PC-9 (cell line): Measurements from ENCODE around the gene NFAM1. TPM values are rescaled to one million over a fixed set of nuclear protein-coding genes. Genes with fewer than 3 reads are reported as not detected.

Experiments used
- BruUV-seq: library from RNA; stranded (reverse); fragments of 400-500 nt; replicated peaks from 2 replicates; lab custom pipeline; 2021; lab: Mats Ljungman, UMichigan
- CTCF ChIA-PET: fragments of 300-600 bp; sonication (Branson Sonifier 250); formaldehyde crosslinking; loops from one replicate; lab custom pipeline; 2022; ENCODE audit warnings: antibody characterized with exemption; lab: Charles Lee
- POLR2A ChIA-PET: fragments of 300-600 bp; sonication (Branson Sonifier 250); formaldehyde crosslinking; loops from one replicate; lab custom pipeline; 2022; ENCODE audit warnings: antibody characterized with exemption; ENCODE audit not compliant: unreplicated experiment; lab: Charles Lee
- DNase-seq, 2 experiments: peaks; one replicate each; pipeline versions ENCODE4 v3.0.0 to v3.0.0-alpha.2; 2015 to 2022; ENCODE audit warnings: mixed read lengths in 1 of 2
- H2AFZ ChIP-seq: fragments of 200-600 bp; sonication (generic); 2 replicates; pipeline ENCODE4 v1.8.1; 2017; ENCODE audit warnings: antibody characterized with exemption
- H3F3A ChIP-seq: fragments of 200-600 bp; sonication (generic); 2 replicates; pipeline ENCODE4 v1.8.1; 2017; ENCODE audit warnings: antibody characterized with exemption, mild to moderate bottlenecking, low read depth; ENCODE audit not compliant: insufficient read depth
- H3K27ac ChIP-seq: fragments of 200-600 bp; sonication (generic); 2 replicates; pipeline ENCODE4 v1.6.1; 2016; ENCODE audit warnings: mixed run types
- H3K27me3 ChIP-seq: fragments of 200-600 bp; sonication (generic); 2 replicates; pipeline ENCODE4 v1.6.1; 2016; ENCODE audit warnings: low read depth, mixed run types; ENCODE audit not compliant: insufficient read depth
- H3K36me3 ChIP-seq: fragments of 200-600 bp; sonication (generic); 2 replicates; pipeline ENCODE4 v1.6.1; 2016; ENCODE audit warnings: low read depth, mixed run types
- H3K4me1 ChIP-seq: fragments of 200-600 bp; sonication (generic); replicated peaks from 2 replicates; pipeline ENCODE4 v1.6.1; 2016; ENCODE audit warnings: mixed run types; ENCODE audit not compliant: insufficient read depth
- H3K4me2 ChIP-seq: fragments of 200-600 bp; sonication (generic); 2 replicates; pipeline ENCODE4 v1.6.1; 2017; ENCODE audit warnings: mixed run types
- H3K4me3 ChIP-seq: fragments of 200-600 bp; sonication (generic); 2 replicates; pipeline ENCODE4 v1.6.1; 2016; ENCODE audit warnings: mixed run types
- H3K79me2 ChIP-seq: fragments of 200-600 bp; sonication (generic); 2 replicates; pipeline ENCODE4 v1.6.1; 2017; ENCODE audit warnings: low read depth, mixed run types
- H3K9me2 ChIP-seq: fragments of 200-600 bp; sonication (generic); 2 replicates; pipeline ENCODE4 v1.8.1; 2017; ENCODE audit warnings: mild to moderate bottlenecking; ENCODE audit not compliant: insufficient read depth
- H3K9me3 ChIP-seq: fragments of 200-600 bp; sonication (generic); 2 replicates; pipeline ENCODE4 v1.8.1; 2016; ENCODE audit warnings: low read depth; ENCODE audit not compliant: insufficient read depth
- H4K20me1 ChIP-seq: fragments of 200-600 bp; sonication (generic); 2 replicates; pipeline ENCODE4 v1.8.1; 2017; ENCODE audit not compliant: insufficient read depth
- CTCF ChIP-seq: fragments of 200-600 bp; sonication (generic); conservative IDR thresholded peaks from 2 replicates; pipeline ENCODE4 v1.6.1; 2017; ENCODE audit warnings: mixed run types, antibody characterized with exemption, mild to moderate bottlenecking, moderate library complexity
- EZH2 ChIP-seq: fragments of 200-600 bp; sonication (generic); IDR thresholded peaks from 2 replicates; pipeline ENCODE4 v1.8.0; 2017; ENCODE audit warnings: antibody characterized with exemption, low read depth
- intact Hi-C: fragments of 100-400 bp; cut with micrococcal nuclease; formaldehyde crosslinking; loops from one replicate; pipeline ENCODE4 v1.10.0; 2022; ENCODE audit not compliant: unreplicated experiment
- total RNA-seq: library from RNA; stranded (reverse); gene quantifications from 2 replicates; pipeline ENCODE4 v1.2.3, GENCODE V29; 2021

NFAM1 gene
- total RNA-seq, 1 experiment from 2014 or later: not detected

- Histone ChIP-seq H3K36me3 (no peaks in the 10 kb centered on the region), H4K20me1 (no peaks in the 10 kb centered on the region), H3K9me3 (no peaks in the 10 kb centered on the region), H3K27ac (no peak overlapping the region), H2AFZ (no peak overlapping the region), H3K4me2 (no peak overlapping the region), H3K4me3 (no peak overlapping the region), H3K27me3 (peaks cover 30% of the 10 kb centered on the region), H3K79me2 (no peaks in the 10 kb centered on the region), H3K9me2 (no peaks in the 10 kb centered on the region), H3F3A (no peaks in the 10 kb centered on the region), H3K4me1 (no peaks in the 10 kb centered on the region)
- no peak for TF ChIP-seq EZH2
- no peak for TF ChIP-seq CTCF
- no TSS peak for BruUV-seq
- ChIA-PET POLR2A (no interaction called here), CTCF (interaction anchor here (0.7 kb wide), 1 partner anchor 176 kb away, joined by 3 read pairs; no protein-coding TSS in a partner anchor)
- no peak for DNase-seq
- intact Hi-C loops: no loop called here
These were observed 12.8 kb downstream of the NFAM1 start for GRCh38 chr22:42419243-42419881.

GRCh38 chr22:42418811-42419242 lies 13.4 kb downstream of the NFAM1 start:
- TF ChIP-seq CTCF: no peak
- no peak for TF ChIP-seq EZH2
- Histone ChIP-seq H3F3A (no peaks in the 10 kb centered on the region), H3K36me3 (no peaks in the 10 kb centered on the region), H3K9me2 (no peaks in the 10 kb centered on the region), H4K20me1 (no peaks in the 10 kb centered on the region), H3K27me3 (peaks cover 27% of the 10 kb centered on the region), H3K4me1 (no peaks in the 10 kb centered on the region), H3K9me3 (no peaks in the 10 kb centered on the region), H3K4me3 (no peak overlapping the region), H3K4me2 (no peak overlapping the region), H3K79me2 (no peaks in the 10 kb centered on the region), H2AFZ (no peak overlapping the region), H3K27ac (no peak overlapping the region)
- ChIA-PET CTCF (no interaction called here), POLR2A (no interaction called here)
- BruUV-seq: no TSS peak
- intact Hi-C loops: no loop called here
- no peak for DNase-seq

GRCh38 chr22:42417645-42418305 lies 14.4 kb downstream of the NFAM1 start:
- H3K27me3 ChIP-seq: peaks cover 27% of the 10 kb centered on the region
- no TSS peak for BruUV-seq

More at GRCh38 chr22:42417645-42418305, 14.4 kb downstream of the NFAM1 start:
- Histone ChIP-seq H4K20me1 (no peaks in the 10 kb centered on the region), H3F3A (no peaks in the 10 kb centered on the region), H3K79me2 (no peaks in the 10 kb centered on the region), H3K9me3 (no peaks in the 10 kb centered on the region), H3K4me1 (no peaks in the 10 kb centered on the region), H3K27ac (no peak overlapping the region), H3K36me3 (no peaks in the 10 kb centered on the region), H2AFZ (no peak overlapping the region), H3K9me2 (no peaks in the 10 kb centered on the region), H3K4me2 (no peak overlapping the region), H3K4me3 (no peak overlapping the region)
- TF ChIP-seq EZH2 (no peak), CTCF (no peak)
- POLR2A ChIA-PET: no interaction called here
- DNase-seq: no peak
- CTCF ChIA-PET: no interaction called here
- intact Hi-C loops: no loop called here
